ENCODE results near the gene GPR68.

GPR68 gene

GRCh38 chr14:91219517-91220389 is 24.8 kb downstream of the GPR68 start:
- H3K9me3 ChIP-seq (replicated peaks in 1 of 11) = peaks cover 0 to 3% (median 0%) of the 10 kb centered on the region in 11 experiments; a peak in 1 of 22 replicates
- H3K36me3 ChIP-seq = peaks cover 34 to 100% (median 67%) of the 10 kb centered on the region in 11 experiments
- peak overlapping the region in 4 of 11 experiments; percentile 15 to 48 (median 30); a peak in 5 of 22 replicates for H3K4me2 ChIP-seq
- H3K27me3 ChIP-seq = no peaks in the 10 kb centered on the region
- no peak overlapping the region for H3K27ac ChIP-seq
- H3K4me3 ChIP-seq = no peak overlapping the region
- no peak overlapping the region for H3K9ac ChIP-seq
- H3K4me1 ChIP-seq = peaks cover 16 to 47% (median 32%) of the 10 kb centered on the region in 10 experiments
- peaks cover 0 to 12% (median 0%) of the 10 kb centered on the region in 11 experiments; a peak in 2 of 22 replicates for H4K20me1 ChIP-seq
- no peak for TF ChIP-seq Cebpa-rat (IDR thresholded peaks at IDR 0.05)

DNA sequence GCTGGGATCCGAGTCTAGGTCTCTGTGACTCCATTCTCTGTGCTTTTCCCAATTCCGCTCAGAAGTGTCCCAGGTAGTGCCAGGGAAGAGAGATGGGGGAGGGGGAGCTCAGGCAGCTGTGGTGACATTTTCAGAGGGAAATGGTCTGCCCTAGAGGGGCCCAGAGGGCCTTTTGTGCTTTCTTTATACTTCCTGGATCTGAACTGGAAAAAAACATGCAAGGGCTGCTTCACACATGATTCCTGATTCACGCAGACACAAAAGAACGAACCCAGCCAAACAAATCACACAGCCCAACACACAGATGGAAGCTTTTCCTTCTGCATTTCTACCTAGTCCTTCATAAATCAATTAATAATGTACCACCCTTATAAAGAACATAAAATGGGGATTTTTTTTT is 26.5 kb downstream of the GPR68 start:
- peaks cover 44 to 100% (median 71%) of the 10 kb centered on the region in 11 experiments for H3K36me3 ChIP-seq
- H3K4me1 ChIP-seq = peaks cover 11 to 36% (median 22%) of the 10 kb centered on the region in 10 experiments
- H3K4me3 ChIP-seq = no peak overlapping the region
- H3K27ac ChIP-seq = peak overlapping the region in 4 of 11 experiments; percentile 10 to 54 (median 22); a peak in 5 of 22 replicates
- H3K4me2 ChIP-seq = peak overlapping the region in 8 of 11 experiments; percentile 19 to 60 (median 38); a peak in 12 of 22 replicates
- no peaks in the 10 kb centered on the region for H3K9me3 ChIP-seq (replicated peaks in 1 of 11)
- peak overlapping the region in 4 of 11 experiments; percentile 4 to 38 (median 21); a peak in 4 of 22 replicates for H3K9ac ChIP-seq
- H3K27me3 ChIP-seq = no peaks in the 10 kb centered on the region
- H4K20me1 ChIP-seq = peaks cover 0 to 12% (median 0%) of the 10 kb centered on the region in 11 experiments; a peak in 1 of 22 replicates
- no peak for TF ChIP-seq Cebpa-rat (IDR thresholded peaks at IDR 0.05)

GRCh38 chr14:91216731-91217226 is 27.7 kb downstream of the GPR68 start:
- no peak overlapping the region for H3K27ac ChIP-seq
- H3K36me3 ChIP-seq = peaks cover 56 to 100% (median 76%) of the 10 kb centered on the region in 11 experiments
- no peak overlapping the region for H3K4me2 ChIP-seq
- no peaks in the 10 kb centered on the region for H3K27me3 ChIP-seq
- H3K4me3 ChIP-seq = no peak overlapping the region
- H3K9me3 ChIP-seq (replicated peaks in 1 of 11) = no peaks in the 10 kb centered on the region
- TF ChIP-seq Cebpa-rat (IDR thresholded peaks at IDR 0.05) = no peak
- H3K9ac ChIP-seq = no peak overlapping the region
- peaks cover 0 to 12% (median 0%) of the 10 kb centered on the region in 11 experiments; a peak in 1 of 22 replicates for H4K20me1 ChIP-seq
- peaks cover 8 to 28% (median 19%) of the 10 kb centered on the region in 10 experiments; a peak in 18 of 20 replicates for H3K4me1 ChIP-seq

GRCh38 chr14:91215381-91215780 is 29.1 kb downstream of the GPR68 start:
- TF ChIP-seq Cebpa-rat (IDR thresholded peaks at IDR 0.05) = no peak
- Histone ChIP-seq H3K4me3 (no peak overlapping the region), H3K36me3 (peaks cover 65 to 100% (median 81%) of the 10 kb centered on the region in 11 experiments), H3K9me3 (replicated peaks in 1 of 11) (0 out of 22 replicates have a peak, but pooled peaks cover 0 to 3% (median 0%) of the 10 kb centered on the region in 11 experiments), H3K9ac (no peak overlapping the region), H3K4me1 (peaks cover 5 to 22% (median 12%) of the 10 kb centered on the region in 10 experiments; a peak in 18 of 20 replicates), H3K4me2 (no peak overlapping the region), H3K27ac (peak overlapping the region in 1 of 11 experiments; percentile 34; a peak in 1 of 22 replicates), H4K20me1 (peaks cover 0 to 12% (median 0%) of the 10 kb centered on the region in 11 experiments; a peak in 1 of 22 replicates), H3K27me3 (no peaks in the 10 kb centered on the region)

- Histone ChIP-seq H3K4me2 (no peak overlapping the region), H4K20me1 (0 out of 22 replicates have a peak, but pooled peaks cover 0 to under 1% (median 0%) of the 10 kb centered on the region in 11 experiments), H3K9me3 (replicated peaks in 1 of 11) (peaks cover 0 to 9% (median 0%) of the 10 kb centered on the region in 11 experiments; a peak in 2 of 22 replicates), H3K27ac (no peak overlapping the region), H3K36me3 (peaks cover 72 to 100% (median 80%) of the 10 kb centered on the region in 11 experiments), H3K4me3 (no peak overlapping the region), H3K4me1 (peaks cover 4 to 14% (median 9%) of the 10 kb centered on the region in 10 experiments; a peak in 17 of 20 replicates), H3K27me3 (no peaks in the 10 kb centered on the region), H3K9ac (no peak overlapping the region)
- TF ChIP-seq Cebpa-rat (IDR thresholded peaks at IDR 0.05) = no peak
Measured at GRCh38 chr14:91214306-91214705, 30.2 kb downstream of the GPR68 start.

DNA sequence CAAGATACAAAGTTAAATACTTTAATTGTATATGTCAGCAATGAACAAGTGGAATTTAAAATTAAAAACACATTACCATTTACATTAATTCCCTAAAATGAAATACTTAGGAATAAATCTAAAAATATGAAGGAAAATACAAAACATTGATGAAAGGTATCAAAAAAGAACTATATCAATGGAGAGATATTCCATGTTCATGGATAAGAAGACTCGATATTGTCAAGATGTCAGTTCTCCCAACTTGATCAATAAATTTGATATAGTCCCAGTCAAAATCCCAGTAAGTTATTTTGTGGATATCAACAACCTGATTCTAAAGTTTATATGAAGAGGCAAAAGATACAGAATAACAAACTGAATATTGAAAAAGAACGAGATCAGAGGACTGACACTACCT is 33.5 kb downstream of the GPR68 start:
- Histone ChIP-seq H3K4me1 (peaks cover 0 to 11% (median 0%) of the 10 kb centered on the region in 10 experiments; a peak in 5 of 20 replicates), H3K9me3 (replicated peaks in 1 of 11) (peaks cover 0 to 9% (median 0%) of the 10 kb centered on the region in 11 experiments; a peak in 2 of 22 replicates), H4K20me1 (no peaks in the 10 kb centered on the region), H3K36me3 (peaks cover 75 to 100% (median 94%) of the 10 kb centered on the region in 11 experiments), H3K4me2 (no peak overlapping the region), H3K4me3 (no peak overlapping the region), H3K9ac (no peak overlapping the region), H3K27ac (no peak overlapping the region), H3K27me3 (no peaks in the 10 kb centered on the region)
- no peak for TF ChIP-seq Cebpa-rat (IDR thresholded peaks at IDR 0.05)

GRCh38 chr14:91207008-91207407 is 37.5 kb downstream of the GPR68 start:
- no peak for TF ChIP-seq Cebpa-rat (IDR thresholded peaks at IDR 0.05)
- H3K9ac ChIP-seq = no peak overlapping the region
- no peak overlapping the region for H3K27ac ChIP-seq
- peaks cover 0 to 51% (median 8%) of the 10 kb centered on the region in 10 experiments; a peak in 16 of 20 replicates for H3K4me1 ChIP-seq
- peaks cover 67 to 100% (median 99%) of the 10 kb centered on the region in 11 experiments for H3K36me3 ChIP-seq
- H4K20me1 ChIP-seq = peaks cover 0 to 4% (median 0%) of the 10 kb centered on the region in 11 experiments; a peak in 1 of 22 replicates
- peaks cover 0 to 9% (median 0%) of the 10 kb centered on the region in 11 experiments; a peak in 2 of 22 replicates for H3K9me3 ChIP-seq (replicated peaks in 1 of 11)
- H3K4me3 ChIP-seq = no peak overlapping the region
- no peaks in the 10 kb centered on the region for H3K27me3 ChIP-seq
- H3K4me2 ChIP-seq = peak overlapping the region in 1 of 11 experiments; percentile 86; a peak in 1 of 22 replicates

DNA sequence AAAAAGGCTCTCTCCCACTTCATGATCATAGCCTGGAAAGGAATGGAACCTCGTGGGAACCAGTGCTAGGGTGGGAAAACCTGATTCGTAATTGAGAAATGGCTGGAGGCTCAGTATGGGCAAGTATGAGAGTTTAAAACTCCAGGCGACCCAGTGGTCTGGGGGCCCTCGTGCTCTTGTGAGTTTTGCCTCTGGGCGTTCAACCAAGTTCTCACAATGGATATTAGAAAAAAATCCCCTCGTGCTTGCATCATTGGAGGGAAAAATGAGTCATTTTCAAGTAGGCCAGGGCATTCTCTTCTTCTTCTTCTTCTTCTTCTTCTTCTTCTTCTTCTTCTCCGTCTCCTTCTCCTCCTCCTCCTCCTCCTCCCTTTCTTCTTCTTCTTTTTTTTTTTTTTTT is 39.0 kb downstream of the GPR68 start:
- Histone ChIP-seq H3K4me2 (peak overlapping the region in 3 of 11 experiments; percentile 54 to 90 (median 86); a peak in 6 of 22 replicates), H3K36me3 (peaks cover 65 to 100% (median 99%) of the 10 kb centered on the region in 11 experiments), H4K20me1 (peaks cover 0 to 4% (median 0%) of the 10 kb centered on the region in 11 experiments; a peak in 1 of 22 replicates), H3K9ac (no peak overlapping the region), H3K9me3 (replicated peaks in 1 of 11) (peaks cover 3 to 19% (median 10%) of the 10 kb centered on the region in 11 experiments), H3K27ac (peak overlapping the region in 1 of 11 experiments; percentile 20; a peak in 1 of 22 replicates), H3K4me3 (no peak overlapping the region), H3K4me1 (peaks cover 0 to 61% (median 13%) of the 10 kb centered on the region in 10 experiments; a peak in 16 of 20 replicates), H3K27me3 (no peaks in the 10 kb centered on the region)
- no peak for TF ChIP-seq Cebpa-rat (IDR thresholded peaks at IDR 0.05)
